Adrenal gland (tissue), 5 donors: Measurements from ENCODE around the gene TRIO.

Experiments
- POLR2A ChIP-seq, 2 donors: fragments of 450-650 bp; IDR thresholded peaks; one replicate each; pipeline ENCODE4 v1.6.1; 2017; ENCODE audit warnings: antibody characterized with exemption in 2 of 2, mild to moderate bottlenecking in 2 of 2, moderate library complexity in 1 of 2
- TF ChIP-seq, protein P1 (sequence below), 6 experiments: fragments of 450-650 bp in 4 of 6; fragments of 200-600 bp in 2 of 6; sonication (generic) in 1 of 6; IDR thresholded peaks; 1 replicate in 5 of 6; 2 replicates in 1 of 6; pipeline versions ENCODE4 v1.5.1 to v1.8.0; 2016 to 2021; ENCODE audit warnings: antibody characterized with exemption in 6 of 6, mild to moderate bottlenecking in 2 of 6, moderate library complexity in 1 of 6
- donor health status: DM: no; HTN: no; CAD: no.

DNA sequence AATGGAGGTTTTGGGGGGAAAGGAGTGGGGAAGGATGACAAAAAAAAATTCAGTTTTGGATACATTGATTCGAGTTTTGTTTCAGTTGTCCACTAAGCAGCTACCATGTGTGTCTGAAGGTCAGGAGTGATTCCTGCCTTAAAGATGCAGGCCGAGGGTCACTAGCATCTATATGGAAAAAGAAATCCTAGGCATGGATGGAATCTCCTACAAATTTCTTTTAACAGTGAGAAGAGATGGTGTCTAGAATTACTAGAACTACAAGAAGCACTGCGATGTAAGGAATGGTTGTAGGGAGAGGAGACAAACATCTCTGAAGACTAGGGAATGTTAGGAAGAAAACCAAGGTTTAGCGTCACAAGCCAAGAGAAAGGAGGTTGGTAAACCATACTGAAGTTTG lies 19.6 kb upstream of the TRIO start:
- TF ChIP-seq, protein P1, sequence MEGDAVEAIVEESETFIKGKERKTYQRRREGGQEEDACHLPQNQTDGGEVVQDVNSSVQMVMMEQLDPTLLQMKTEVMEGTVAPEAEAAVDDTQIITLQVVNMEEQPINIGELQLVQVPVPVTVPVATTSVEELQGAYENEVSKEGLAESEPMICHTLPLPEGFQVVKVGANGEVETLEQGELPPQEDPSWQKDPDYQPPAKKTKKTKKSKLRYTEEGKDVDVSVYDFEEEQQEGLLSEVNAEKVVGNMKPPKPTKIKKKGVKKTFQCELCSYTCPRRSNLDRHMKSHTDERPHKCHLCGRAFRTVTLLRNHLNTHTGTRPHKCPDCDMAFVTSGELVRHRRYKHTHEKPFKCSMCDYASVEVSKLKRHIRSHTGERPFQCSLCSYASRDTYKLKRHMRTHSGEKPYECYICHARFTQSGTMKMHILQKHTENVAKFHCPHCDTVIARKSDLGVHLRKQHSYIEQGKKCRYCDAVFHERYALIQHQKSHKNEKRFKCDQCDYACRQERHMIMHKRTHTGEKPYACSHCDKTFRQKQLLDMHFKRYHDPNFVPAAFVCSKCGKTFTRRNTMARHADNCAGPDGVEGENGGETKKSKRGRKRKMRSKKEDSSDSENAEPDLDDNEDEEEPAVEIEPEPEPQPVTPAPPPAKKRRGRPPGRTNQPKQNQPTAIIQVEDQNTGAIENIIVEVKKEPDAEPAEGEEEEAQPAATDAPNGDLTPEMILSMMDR (IDR thresholded peaks at IDR 0.05): no peak
- no peak for TF ChIP-seq POLR2A (IDR thresholded peaks at IDR 0.05)
